NCI-H748 (cell line): ENCODE data around the gene TBCK.

Source experiments
- DNase-seq: peaks from one replicate; lab custom pipeline; 2025; ENCODE audit not compliant: unreplicated experiment; lab: John Stamatoyannopoulos, UW

Gene TBCK

DNA sequence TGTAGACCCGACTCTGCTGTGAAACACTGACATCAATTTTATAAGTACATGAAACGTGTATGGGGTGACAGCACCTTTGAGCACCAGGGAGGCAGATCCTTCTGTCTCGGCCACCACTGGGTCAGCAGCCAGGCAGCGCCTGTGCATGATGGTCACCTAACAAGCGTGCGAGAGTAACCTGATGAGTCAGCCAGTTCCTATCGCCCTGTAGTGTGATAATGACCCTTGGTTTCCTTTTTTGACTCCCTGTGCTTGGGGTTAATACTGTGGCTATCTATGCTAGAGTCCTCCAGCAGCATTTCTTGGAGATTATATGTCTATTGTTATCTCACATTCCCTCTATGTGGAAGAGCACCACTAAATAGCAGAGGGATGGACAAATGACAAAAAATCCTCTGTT lies 319.2 kb downstream of the TBCK start:
- DNase-seq = no peak

DNA sequence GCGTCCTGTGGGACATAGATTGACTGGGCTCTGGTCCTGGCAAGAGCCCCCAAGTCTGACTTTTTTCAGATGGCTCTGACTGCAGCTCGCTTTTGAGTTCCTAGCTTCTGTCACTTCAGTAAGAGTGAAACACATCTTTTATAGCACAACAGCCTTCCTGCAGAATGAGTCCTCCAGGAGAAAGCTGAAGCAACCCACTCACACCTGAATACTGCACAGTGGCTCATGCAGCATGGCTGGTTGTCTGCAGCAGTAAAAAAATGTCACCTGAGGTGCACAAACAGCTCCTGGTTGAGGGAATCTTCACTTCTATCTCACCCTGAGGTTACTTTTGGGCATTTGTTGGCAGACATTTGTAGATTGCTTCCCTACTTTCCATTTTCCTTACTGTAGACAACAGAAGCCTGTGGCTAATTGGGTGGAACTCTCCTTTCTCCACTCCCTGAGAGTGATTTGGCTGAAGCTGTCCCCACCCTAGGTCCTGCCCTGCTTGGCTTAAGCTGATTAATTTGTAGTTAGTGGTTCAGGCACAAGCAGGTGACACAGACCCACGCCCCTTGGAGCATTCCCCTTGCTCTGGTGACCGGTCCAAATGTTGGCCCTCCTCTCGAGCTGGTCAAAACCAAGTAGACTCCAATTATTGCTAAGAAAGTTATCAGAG lies 321.0 kb downstream of the TBCK start:
- no peak for DNase-seq

DNA sequence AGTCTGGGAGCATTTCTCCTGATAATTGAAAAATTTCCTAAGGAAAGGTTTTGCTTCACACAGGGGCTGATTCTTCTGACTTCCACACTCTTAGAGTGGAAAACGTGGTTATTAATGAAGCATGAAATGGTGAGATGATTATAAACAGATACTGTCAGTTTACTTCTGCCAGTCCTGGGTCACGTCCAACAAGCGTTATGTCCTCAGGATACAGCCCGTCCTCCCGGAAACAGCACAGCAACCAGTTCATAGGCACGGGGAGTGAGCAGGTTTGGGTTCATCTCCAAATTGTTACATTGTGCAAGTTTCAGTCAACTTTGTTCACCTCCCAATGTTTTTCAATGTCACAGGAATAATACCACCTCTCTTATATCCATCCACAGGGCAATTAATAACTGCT lies 321.9 kb downstream of the TBCK start:
- no peak for DNase-seq

DNA sequence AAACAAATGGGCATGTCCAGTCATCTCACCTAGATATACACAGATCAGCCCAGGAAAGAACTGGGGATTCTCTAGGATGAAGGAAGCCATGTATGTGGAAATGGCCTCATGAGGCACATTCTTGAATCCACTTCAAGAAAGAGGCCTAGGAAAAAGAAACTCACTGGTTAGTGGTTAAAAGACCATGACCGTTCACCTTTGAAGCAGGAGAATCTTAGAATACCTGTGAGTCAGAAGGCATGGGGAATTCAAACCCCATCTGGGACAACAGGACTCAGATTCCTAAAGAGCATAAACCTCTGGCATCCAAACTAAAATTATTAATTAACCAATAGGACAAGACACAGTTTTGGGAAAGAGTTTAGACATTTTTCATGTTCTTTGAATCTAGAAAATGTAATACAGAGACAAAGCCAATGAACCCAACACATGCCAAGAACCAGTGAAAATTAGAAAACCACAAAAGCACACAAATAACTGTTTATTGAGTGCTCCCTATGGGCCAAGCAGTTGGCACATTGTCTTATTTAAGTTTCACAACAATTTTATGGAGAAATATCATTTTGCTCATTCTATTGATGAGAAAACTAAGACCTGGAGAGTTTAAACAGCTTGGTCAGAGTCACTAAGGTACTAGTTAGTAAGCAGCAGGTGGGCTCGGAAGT lies 323.2 kb downstream of the TBCK start:
- DNase-seq = no peak

DNA sequence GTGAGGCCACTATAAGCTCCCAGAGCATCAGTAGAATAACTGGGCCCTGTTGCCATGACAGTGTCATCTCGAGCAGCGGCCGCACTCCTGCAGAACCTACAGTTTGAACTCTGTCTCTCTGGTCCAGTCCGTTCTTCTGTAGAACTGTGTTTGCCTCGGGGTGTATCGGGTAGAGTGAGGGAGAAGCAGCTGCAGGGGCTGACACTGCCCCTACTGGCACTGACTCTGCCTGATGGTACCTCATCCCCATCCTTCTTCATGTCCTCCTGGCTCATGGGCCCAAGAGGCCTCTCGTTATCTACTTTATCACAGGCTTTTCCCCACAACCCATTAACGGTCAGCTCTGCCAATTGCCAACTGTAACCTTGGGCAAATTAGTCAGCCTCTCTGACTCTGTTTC lies 324.3 kb downstream of the TBCK start:
- no peak for DNase-seq
